Ovary (tissue), 3 donors: ENCODE data around the gene PBRM1.

Experiments used
- EP300 ChIP-seq: sonication (generic); formaldehyde crosslinking; IDR thresholded peaks from one replicate; pipeline ENCODE4 v1.6.1; 2017; ENCODE audit warnings: antibody characterized with exemption
- POLR2A ChIP-seq: fragments of 450-650 bp; IDR thresholded peaks from one replicate; pipeline ENCODE4 v1.6.1; 2017; ENCODE audit warnings: antibody characterized with exemption, mild to moderate bottlenecking, moderate library complexity
- TF ChIP-seq, protein P1 (sequence below), 3 donors: fragments of 450-650 bp in 2 of 3; fragments of 200-600 bp in 1 of 3; IDR thresholded peaks; one replicate each; pipeline versions ENCODE4 v1.5.1 to v1.8.0; 2016 to 2022; ENCODE audit warnings: antibody characterized with exemption in 3 of 3, mild to moderate bottlenecking in 1 of 3
- donor health status: DM: no; HTN: no; CAD: no.

DNA sequence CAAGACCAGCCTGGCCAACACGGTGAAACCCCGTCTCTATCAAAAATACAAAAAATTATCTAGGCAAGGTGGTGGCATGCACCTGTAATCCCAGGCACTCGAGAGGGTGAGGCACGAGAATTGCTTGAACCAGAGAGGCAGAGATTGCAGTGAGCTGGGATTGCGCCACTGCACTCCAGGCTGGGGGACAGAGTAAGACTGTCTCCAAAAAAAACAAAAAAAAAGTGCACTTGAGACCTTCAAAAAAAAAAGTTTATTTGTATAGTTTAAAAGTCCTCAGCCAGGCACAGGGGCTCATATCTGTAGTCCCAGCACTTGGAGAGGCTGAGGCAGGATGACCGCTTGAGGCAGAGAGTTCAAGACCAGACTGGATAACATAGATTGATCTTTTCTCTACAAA is 2.1 kb downstream of the PBRM1 start:
- TF ChIP-seq, protein P1, sequence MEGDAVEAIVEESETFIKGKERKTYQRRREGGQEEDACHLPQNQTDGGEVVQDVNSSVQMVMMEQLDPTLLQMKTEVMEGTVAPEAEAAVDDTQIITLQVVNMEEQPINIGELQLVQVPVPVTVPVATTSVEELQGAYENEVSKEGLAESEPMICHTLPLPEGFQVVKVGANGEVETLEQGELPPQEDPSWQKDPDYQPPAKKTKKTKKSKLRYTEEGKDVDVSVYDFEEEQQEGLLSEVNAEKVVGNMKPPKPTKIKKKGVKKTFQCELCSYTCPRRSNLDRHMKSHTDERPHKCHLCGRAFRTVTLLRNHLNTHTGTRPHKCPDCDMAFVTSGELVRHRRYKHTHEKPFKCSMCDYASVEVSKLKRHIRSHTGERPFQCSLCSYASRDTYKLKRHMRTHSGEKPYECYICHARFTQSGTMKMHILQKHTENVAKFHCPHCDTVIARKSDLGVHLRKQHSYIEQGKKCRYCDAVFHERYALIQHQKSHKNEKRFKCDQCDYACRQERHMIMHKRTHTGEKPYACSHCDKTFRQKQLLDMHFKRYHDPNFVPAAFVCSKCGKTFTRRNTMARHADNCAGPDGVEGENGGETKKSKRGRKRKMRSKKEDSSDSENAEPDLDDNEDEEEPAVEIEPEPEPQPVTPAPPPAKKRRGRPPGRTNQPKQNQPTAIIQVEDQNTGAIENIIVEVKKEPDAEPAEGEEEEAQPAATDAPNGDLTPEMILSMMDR (IDR thresholded peaks at IDR 0.05) = no peak
- TF ChIP-seq POLR2A (no peak), EP300 (no peak)
